ENCODE measurements around the gene GHITM.
A peak's percentile ranks its signal among the peaks of the same experiment; 100 is the strongest.
"Not testable (repeated sequence)": the region's sequence is repeated elsewhere in the genome, so short reads cannot be mapped to it uniquely, and the experiment has no call there.

Gene GHITM

GRCh38 chr10:84178160-84178609, 38.9 kb downstream of the GHITM start:
- H3K4me3 ChIP-seq (ENCODE audit: control insufficient read depth, low read depth, low read length) = no peak overlapping the region
- DNase-seq (ENCODE audit: low read depth) = no peak
- no peak for TF ChIP-seq CTCF (conservative IDR thresholded peaks at IDR 0.05; ENCODE audit: control insufficient read depth, insufficient read depth, low read depth, low read length)

- no peak for TF ChIP-seq CTCF (conservative IDR thresholded peaks at IDR 0.05; ENCODE audit: control insufficient read depth, insufficient read depth, low read depth, low read length)
- peak; percentile 85 for DNase-seq (ENCODE audit: low read depth)
Observed at GRCh38 chr10:84179059-84179710, 39.9 kb downstream of the GHITM start.

GRCh38 chr10:84180386-84180785, 41.1 kb downstream of the GHITM start:
- not testable (repeated sequence) for DNase-seq (ENCODE audit: low read depth); H3K4me3 ChIP-seq (ENCODE audit: control insufficient read depth, low read depth, low read length)

More at GRCh38 chr10:84179059-84179710, 39.9 kb downstream of the GHITM start:
- no peak overlapping the region for H3K4me3 ChIP-seq (ENCODE audit: control insufficient read depth, low read depth, low read length)

GRCh38 chr10:84181631-84182030, 42.3 kb downstream of the GHITM start:
- no peak for TF ChIP-seq CTCF (conservative IDR thresholded peaks at IDR 0.05; ENCODE audit: control insufficient read depth, insufficient read depth, low read depth, low read length)
- no peak overlapping the region for H3K4me3 ChIP-seq (ENCODE audit: control insufficient read depth, low read depth, low read length)
- no peak for DNase-seq (ENCODE audit: low read depth)

- no peak for DNase-seq (ENCODE audit: low read depth)
- no peak for TF ChIP-seq CTCF (conservative IDR thresholded peaks at IDR 0.05; ENCODE audit: control insufficient read depth, insufficient read depth, low read depth, low read length)
- H3K4me3 ChIP-seq (ENCODE audit: control insufficient read depth, low read depth, low read length) = no peak overlapping the region
Observed at GRCh38 chr10:84184517-84184916, 45.2 kb downstream of the GHITM start.

- no peak overlapping the region for H3K4me3 ChIP-seq (ENCODE audit: control insufficient read depth, low read depth, low read length)
- DNase-seq (ENCODE audit: low read depth) = no peak
- TF ChIP-seq CTCF (conservative IDR thresholded peaks at IDR 0.05; ENCODE audit: control insufficient read depth, insufficient read depth, low read depth, low read length) = no peak
Observed at GRCh38 chr10:84185526-84186175, 46.3 kb downstream of the GHITM start.

- no peak for TF ChIP-seq CTCF (conservative IDR thresholded peaks at IDR 0.05; ENCODE audit: control insufficient read depth, insufficient read depth, low read depth, low read length)
- no peak overlapping the region for H3K4me3 ChIP-seq (ENCODE audit: control insufficient read depth, low read depth, low read length)
- no peak for DNase-seq (ENCODE audit: low read depth)
Observed at GRCh38 chr10:84188815-84189214, 49.5 kb downstream of the GHITM start.
